Measurements from ENCODE around the gene CEBPB. TPM values are rescaled to one million over a fixed set of nuclear protein-coding genes. Genes with fewer than 3 reads are reported as not detected.

Gene CEBPB
- total RNA-seq, 4 donors from 2014 or later: 154 to 221 (median 195) TPM

DNA sequence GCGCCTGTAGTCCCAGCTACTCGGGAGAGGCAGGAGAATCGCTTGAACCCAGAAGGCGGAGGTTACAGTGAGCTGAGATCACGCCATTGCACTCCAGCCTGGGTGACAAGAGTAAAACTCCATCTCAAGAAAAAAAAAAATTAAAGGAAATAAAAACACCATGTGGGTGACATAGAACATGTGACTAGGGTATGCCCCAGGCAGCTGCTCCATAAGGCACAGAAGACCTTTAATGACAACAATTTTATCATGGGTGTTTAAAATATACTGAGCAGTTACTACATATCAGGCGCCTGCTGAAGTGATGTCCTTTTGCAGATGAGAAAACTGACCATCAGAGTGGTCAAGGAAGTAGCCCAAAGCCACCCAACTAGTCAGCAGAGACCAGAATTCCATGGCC is 45.1 kb upstream of the CEBPB start:
- intact Hi-C loops (cut with DNase I; ENCODE audit: low total_unique reads): no loop called here
- 81 to 82% methylated on average over 6 of the region's 6 CpGs for WGBS, 2 donors
- TF ChIP-seq POLR2A (IDR thresholded peaks at IDR 0.05): no peak
- TF ChIP-seq, protein P1, sequence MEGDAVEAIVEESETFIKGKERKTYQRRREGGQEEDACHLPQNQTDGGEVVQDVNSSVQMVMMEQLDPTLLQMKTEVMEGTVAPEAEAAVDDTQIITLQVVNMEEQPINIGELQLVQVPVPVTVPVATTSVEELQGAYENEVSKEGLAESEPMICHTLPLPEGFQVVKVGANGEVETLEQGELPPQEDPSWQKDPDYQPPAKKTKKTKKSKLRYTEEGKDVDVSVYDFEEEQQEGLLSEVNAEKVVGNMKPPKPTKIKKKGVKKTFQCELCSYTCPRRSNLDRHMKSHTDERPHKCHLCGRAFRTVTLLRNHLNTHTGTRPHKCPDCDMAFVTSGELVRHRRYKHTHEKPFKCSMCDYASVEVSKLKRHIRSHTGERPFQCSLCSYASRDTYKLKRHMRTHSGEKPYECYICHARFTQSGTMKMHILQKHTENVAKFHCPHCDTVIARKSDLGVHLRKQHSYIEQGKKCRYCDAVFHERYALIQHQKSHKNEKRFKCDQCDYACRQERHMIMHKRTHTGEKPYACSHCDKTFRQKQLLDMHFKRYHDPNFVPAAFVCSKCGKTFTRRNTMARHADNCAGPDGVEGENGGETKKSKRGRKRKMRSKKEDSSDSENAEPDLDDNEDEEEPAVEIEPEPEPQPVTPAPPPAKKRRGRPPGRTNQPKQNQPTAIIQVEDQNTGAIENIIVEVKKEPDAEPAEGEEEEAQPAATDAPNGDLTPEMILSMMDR (IDR thresholded peaks at IDR 0.05): no peak

DNA sequence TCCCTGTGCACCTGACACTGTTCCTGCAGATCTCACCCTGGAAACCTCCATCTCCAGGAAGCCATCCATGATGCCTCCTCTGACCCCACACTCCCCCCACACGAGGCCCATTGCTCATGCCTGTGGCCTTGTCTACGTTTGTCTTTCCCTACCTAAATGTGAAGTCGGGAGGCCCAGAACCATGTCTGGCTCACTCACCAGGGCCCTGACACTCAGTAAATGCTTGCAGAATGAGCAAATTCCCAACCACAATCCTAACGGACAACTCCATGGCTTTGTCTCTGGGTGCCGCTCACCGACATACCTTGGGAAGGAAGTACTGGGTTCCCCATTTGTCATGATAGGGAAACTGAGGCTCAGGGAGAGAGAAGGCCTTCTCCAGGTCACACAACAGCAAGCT is 44.4 kb upstream of the CEBPB start:
- H3K4me3 ChIP-seq (ENCODE audit: low read depth, poor library complexity, severe bottlenecking): no peak overlapping the region
- no peak for DNase-seq (ENCODE audit: low spot score in 2 of 2)

More for the DNA sequence above, 45.1 kb upstream of the CEBPB start:
- no peak for DNase-seq (ENCODE audit: low spot score in 2 of 2)
- H3K4me3 ChIP-seq (ENCODE audit: low read depth, poor library complexity, severe bottlenecking): no peak overlapping the region

DNA sequence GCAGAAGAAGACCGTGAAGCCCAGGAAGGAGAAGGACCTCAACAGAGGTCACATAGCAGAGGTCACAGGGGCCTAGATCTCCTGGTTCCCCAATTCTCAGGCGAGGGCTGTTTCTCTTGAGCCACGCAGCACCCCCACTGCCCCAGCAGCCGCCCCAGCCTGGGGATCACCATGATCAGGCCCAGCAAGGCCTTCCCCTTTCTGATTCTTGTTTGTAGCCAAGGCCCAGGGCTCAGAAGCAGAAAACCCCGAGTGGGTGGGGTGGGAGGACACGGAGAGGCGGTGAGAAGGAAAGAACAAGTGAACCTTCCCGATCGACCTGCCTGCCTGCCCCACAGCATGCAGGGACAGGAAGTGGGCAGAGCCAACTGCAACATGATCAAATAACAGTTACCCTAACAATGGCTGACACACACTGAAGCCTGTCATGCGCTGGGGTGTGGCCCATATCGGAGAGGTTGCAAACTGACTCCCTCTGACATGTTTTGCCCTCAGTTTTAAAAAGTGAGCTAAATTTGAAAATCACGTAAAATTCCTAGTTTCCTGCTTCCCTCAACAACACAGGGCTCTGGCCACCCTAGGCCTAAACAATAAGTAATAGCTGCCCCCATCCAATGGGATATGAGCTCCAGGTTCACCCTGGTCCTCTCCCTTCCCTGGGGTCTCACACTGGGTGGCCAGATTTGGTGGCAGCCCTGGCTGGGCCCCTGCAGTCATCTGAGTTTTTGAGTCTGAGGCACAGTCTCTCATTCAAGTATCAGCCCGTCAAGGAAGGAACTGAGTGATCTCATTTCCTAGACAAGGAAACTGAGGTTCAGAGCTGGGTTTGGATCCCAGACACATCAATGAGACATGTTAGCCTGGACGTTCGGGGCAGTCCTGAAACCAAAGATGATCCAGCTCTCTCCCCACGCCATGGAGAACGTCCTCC is 43.6 kb upstream of the CEBPB start:
- H3K4me3 ChIP-seq (ENCODE audit: low read depth, poor library complexity, severe bottlenecking): no peak overlapping the region
- intact Hi-C loops (cut with DNase I; ENCODE audit: low total_unique reads): no loop called here
- TF ChIP-seq POLR2A (IDR thresholded peaks at IDR 0.05): no peak
- TF ChIP-seq, protein P1 (IDR thresholded peaks at IDR 0.05): no peak
- 32 to 42% methylated on average over 13 to 17 of the region's 17 CpGs for WGBS, 2 donors
- peak; percentile 81 to 92 for DNase-seq (ENCODE audit: low spot score in 2 of 2)

More for the DNA sequence above, 44.4 kb upstream of the CEBPB start:
- TF ChIP-seq POLR2A (IDR thresholded peaks at IDR 0.05): no peak
- TF ChIP-seq, protein P1 (IDR thresholded peaks at IDR 0.05): no peak
- 71 to 80% methylated on average over 6 of the region's 6 CpGs for WGBS, 2 donors
- intact Hi-C loops (cut with DNase I; ENCODE audit: low total_unique reads): no loop called here

DNA sequence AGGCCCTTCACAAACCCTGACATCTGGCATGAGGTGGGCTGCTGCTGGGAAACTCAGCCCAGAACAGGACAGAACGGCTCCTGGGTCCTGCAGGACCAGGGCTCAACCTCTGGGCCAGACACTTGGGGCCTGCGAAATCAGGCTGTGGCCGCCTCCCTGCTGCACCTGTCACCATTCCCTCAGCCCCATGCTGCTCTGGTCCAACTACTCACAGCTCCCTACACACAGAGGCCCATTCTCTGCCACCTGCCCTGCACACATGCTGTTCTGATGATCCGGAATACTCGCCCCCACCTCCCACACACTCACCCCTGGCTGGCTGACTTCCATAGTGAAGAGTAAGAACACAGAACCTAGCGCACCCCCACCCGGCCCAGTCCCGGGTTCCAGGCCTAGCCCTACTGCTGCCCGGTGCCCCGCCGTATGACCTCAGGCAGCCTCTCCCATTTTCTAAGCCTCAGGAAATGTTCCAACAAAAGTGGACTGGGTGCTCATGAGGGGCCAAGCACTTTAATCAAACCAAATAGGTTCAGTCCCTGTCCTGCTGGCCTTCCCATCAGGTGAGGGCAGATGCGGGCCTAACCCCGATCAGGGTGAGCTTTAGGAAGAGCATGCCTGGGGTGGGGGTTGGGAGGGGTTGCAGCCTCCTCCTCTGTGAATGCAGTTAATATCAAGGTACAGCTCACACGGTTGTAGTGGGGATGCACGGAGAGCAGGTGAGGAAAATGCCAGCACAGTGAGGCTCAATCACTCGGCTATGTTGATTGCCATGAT is 41.0 kb upstream of the CEBPB start:
- no peak overlapping the region for H3K4me3 ChIP-seq (ENCODE audit: low read depth, poor library complexity, severe bottlenecking)
- intact Hi-C loops (cut with DNase I; ENCODE audit: low total_unique reads): no loop called here
- no peak for DNase-seq (ENCODE audit: low spot score in 2 of 2)
- 49 to 59% methylated on average over 13 to 15 of the region's 16 CpGs for WGBS, 2 donors
- TF ChIP-seq POLR2A (IDR thresholded peaks at IDR 0.05): no peak
- TF ChIP-seq, protein P1 (IDR thresholded peaks at IDR 0.05): no peak

DNA sequence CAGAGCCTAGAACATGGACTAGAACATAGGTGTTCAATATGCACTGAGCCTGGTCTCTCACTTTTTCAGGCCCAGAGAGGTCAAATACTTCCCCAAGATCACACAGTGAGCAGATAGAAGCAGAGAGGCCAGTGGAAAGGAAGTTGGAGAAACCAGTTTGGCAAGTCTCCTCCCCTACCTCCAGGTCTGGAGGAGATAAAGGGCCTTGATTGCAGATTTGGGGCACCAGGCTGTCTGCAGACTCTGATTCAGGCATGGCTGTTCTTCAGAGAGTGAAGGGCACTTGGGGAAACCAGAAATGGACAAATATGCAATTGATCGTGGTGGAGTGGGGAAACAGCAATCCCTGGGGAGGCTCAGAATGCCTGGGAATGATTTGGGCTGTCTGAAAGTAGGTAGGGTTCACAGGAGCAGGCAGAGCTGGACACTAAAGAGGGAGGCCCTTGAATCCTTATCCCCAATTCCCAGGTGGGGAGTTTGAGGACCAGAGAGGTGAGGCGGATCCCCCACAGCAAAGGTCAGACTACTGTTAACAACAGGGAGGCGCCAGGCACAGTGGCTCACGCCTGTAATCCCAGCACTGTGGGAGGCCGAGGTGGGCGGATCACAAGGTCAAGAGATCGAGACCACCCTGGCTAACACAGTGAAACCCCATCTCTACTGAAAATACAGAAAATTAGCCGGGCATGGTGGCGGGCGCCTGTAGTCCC is 39.4 kb upstream of the CEBPB start:
- no peak overlapping the region for H3K4me3 ChIP-seq (ENCODE audit: low read depth, poor library complexity, severe bottlenecking)
- DNase-seq (ENCODE audit: low spot score in 2 of 2): no peak
- 63 to 76% methylated on average over 10 of the region's 10 CpGs for WGBS, 2 donors
- intact Hi-C loops (cut with DNase I; ENCODE audit: low total_unique reads): no loop called here
- TF ChIP-seq, protein P1 (IDR thresholded peaks at IDR 0.05): no peak
- no peak for TF ChIP-seq POLR2A (IDR thresholded peaks at IDR 0.05)
